Esophagus squamous epithelium (tissue), 4 donors: Measurements from ENCODE around the gene ERO1B.

Experiments used
- CTCF ChIP-seq, 6 experiments: fragments of 450-650 bp in 4 of 6; fragments of 200-600 bp in 2 of 6; sonication (generic) in 2 of 6; IDR thresholded peaks; one replicate each; pipeline ENCODE4 v1.5.1; 2016 to 2019; ENCODE audit warnings: antibody characterized with exemption in 6 of 6, mild to moderate bottlenecking in 4 of 6, moderate library complexity in 4 of 6
- POLR2A ChIP-seq, 4 donors: fragments of 450-650 bp; IDR thresholded peaks; one replicate each; pipeline ENCODE4 v1.6.1; 2017; ENCODE audit warnings: antibody characterized with exemption in 4 of 4, mild to moderate bottlenecking in 4 of 4, moderate library complexity in 3 of 4

- TF ChIP-seq CTCF (IDR thresholded peaks at IDR 0.05) (no peak), POLR2A (IDR thresholded peaks at IDR 0.05) (no peak)
Observed at GRCh38 chr1:236207121-236207520, 74.6 kb downstream of the ERO1B start.
